GM21526 (cell line): ENCODE measurements around the gene AIRE.
"Not testable (repeated sequence)": the region's sequence is repeated elsewhere in the genome, so short reads cannot be mapped to it uniquely, and the experiment has no call there.

ENCODE experiments used
- ATAC-seq: cut with Tn5 transposase; IDR thresholded peaks from one replicate; pipeline ENCODE4 v1.9.1; 2021; ENCODE audit warnings: moderate library complexity; ENCODE audit not compliant: unreplicated experiment, low FRiP score

The AIRE gene

DNA sequence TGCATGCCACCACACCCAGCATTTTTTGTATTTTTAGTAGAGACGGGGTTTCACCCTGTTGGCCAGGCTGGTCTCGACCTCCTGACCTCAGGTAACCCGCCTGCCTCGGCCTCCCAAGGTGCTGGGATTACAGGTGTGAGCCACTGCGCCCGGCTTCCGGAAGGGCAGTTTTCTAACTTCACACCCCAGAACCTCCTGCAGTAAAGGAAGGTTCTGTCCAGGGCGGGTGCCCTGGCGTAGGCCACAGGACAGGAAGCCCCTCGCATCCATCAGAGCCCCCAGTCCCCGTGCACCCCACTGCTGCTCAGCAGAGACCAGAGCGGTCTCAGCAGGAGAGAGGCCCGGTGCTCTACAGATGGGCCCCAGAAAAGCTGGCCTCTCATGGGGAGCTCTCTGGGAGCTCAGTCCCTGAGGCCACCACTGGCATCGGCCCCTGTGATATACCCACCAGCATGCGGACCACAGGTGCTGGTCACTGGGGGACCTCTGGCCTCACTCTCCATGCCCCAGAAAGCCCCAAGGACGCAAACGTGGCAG lies 19.9 kb upstream of the AIRE start:
- ATAC-seq: no peak

DNA sequence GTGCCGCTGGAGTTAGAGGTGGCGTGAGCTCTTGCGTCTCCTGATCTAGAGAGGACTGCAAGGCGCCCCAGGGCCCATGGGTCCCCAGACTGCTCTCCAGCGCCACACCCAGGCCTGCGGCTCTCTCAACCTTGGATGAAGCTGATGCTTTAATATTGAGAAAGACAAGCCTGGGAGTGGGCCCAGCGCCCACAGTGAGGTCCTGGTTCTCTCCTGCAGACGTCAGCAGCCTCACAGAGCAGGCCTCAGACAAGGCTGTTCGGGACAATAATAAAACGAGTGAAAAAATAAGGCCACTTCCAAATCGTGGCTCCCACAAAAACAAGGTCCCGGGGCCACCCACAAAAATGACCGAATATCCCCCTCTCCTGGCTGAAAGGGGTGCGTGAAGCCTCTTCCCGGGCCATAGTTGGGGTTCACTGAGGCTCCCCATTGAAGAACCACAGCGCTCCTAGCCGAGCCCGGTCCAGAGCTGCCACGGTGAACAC lies 18.0 kb upstream of the AIRE start:
- ATAC-seq: no peak

DNA sequence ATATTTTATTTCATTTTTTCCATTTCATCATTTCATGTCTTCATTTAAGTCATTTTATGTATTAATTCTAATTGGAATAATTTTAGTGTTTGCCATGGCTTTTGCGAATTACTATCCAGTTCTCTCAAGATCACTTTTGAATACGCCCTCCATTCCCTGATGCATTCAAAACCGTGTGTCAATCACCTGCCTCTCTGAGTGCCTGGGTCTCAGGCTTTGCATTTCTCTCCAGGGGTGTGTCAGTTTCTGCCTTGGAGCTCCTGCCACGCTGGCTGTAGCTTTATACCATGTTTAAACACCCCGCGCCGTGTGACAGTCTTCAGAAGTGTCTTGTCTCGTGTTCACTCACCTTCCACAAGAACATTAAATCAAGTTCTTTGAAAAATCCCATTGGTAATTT lies 16.6 kb upstream of the AIRE start:
- ATAC-seq: no peak

DNA sequence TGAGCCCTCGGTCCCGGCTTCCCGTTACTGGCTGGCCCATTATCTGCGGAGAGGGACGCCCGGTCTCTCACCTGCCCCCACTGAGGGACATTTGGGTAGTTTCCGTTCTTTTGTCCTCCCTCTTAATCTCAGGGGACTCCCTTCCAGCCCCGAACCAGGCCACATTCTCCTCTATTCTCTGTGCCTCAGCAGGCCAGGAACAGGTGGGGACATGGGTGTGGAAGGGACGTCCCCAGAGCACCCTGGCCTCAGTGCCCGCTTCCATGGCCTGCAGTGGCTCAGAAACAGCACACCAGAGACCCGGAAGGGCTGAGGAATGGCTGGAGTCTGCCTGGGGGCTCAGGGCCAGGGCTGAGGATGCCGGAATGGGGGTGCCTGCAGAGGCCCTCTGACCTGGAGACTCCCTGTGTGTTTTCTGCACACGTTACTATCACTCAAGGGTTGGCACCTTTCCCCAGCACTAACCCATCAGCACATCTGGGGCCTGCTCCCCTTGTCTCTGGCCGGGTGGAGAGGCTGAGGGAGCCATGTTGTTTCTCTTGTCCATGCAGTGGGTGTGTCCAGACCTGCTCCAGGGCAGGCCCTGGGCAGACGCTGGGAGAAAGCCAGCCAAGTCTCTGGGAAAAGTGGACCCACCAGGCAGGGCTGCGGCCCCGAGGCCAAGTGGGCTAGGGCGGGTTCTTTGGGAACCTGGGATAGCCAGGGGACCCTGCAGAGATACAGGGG lies 14.0 kb upstream of the AIRE start:
- ATAC-seq: no peak

DNA sequence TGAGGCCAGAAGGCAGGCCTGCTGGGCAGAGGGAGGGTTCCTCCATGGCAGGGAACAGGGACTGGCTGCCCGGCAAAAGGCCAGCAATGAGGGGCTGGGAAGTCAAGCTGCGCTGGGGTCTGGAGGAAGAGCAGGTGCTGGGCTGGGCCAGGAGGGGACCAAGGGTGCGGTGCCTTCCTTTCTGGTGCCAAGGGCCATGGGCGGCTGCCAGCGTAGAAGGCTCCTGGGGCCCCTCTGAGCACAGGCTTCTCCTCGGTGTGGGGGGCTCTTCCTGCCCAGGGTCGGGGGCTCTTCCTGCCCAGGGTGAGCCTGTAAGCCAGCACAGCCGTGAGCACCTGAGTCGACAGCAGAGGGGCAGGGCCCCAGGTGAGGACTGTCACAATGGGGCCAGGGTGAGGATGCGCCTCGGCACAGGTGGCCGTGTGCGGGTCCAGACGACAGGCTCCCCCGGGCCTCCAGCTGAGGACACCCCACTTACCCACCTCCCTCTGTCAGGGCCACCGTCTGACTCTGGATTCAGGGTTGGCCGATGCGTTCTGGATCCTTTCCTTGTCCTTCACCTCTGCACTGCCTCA lies 13.3 kb upstream of the AIRE start:
- ATAC-seq: no peak

DNA sequence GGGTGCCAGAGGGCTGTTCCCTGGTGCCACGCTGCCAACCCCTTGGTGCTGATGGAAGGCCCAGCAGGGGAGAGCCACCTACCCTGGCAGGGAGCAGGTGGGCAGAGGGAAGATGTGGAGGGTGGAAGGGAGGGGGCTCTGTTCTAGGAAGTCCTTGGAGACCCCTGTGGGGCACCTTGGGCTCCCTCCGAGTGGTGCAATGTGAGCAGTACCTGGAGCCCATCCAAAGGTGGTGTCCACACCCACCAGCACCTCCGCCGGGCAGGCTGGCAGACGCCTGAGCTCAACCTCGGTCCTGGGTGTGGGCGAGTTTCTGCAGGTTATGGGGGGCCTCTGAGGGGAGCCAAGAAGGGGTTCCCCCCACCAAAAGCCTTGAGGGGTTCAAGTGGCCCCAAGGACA lies 12.6 kb upstream of the AIRE start:
- no peak for ATAC-seq

DNA sequence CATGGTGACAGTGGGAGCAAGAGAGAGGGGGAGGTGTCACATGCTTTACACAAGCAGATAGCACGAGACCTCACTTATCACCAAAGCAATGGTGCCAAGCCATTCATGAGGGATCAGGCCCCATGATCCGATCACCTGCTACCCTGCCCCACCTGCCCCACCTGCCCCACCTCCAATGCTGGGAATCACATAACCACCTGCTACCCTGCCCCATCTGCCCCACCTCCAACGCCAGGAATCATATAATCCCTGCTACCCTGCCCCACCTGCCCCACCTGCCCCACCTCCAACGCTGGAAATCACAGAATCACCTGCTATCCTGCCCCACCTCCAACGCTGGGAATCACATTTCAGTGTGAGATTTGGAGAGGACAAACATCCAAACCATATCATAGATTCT lies 10.6 kb upstream of the AIRE start:
- ATAC-seq: no peak

DNA sequence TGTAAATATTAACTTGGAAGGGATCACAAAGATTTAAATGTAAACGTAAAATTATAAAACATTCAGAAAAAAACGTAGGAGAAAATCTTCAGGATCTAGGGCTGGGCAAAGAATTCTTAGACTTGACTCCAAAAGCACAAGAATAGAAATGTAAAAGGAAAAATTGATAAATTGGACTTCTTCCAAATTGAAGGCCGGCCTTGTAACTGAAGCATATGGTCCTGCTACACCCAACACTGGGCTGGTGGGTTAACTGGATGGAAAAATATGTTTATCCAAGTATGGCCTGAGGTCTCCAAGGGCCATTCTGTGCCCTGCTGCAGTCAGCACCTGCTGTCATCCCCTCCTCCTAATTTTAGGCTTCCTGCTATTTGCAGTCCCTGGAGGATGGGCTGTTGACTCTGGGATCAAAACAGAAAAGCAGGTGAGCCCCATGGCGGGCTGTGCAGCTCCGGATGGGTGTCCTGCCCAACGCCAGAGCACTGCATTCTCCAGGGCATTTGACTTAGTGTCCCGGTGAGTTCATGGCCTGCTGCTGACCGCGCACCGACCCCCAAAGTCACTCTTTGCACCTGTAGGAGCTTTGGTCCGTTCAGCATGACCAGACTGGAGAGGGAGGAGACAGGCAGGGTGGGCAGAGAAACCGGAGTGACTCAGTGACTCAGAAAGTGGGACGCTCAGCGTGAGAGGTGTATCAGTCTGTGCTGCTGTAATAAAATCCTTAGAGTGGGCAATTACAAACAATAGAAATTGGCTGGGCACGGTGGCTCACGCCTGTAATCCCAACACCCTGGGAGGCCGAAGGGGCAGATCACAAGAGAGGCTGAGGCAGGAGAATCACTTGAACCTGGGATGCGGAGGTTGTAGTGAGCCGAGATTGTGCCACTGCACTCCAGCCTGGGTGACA lies 6.1 kb upstream of the AIRE start:
- no peak for ATAC-seq

DNA sequence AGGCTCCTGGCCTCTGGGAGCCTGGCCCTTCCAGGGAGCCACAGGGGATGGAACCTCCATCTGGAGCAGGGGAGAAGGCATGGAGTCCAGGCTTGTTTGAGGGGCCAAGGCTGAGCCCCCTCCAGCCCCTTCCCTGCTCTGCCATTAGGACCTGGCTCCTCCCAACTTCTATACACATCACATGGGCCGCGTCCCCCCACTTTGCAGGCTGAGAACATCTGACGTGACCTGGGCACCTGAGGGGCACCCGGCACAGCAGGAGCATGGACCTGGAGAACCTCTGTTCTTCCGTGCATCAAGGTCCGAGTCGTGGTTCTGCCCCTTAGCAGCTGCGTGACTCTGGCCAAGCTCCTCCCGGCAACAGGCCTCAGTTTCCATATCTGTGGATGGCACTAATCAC lies 3.9 kb upstream of the AIRE start:
- no peak for ATAC-seq

DNA sequence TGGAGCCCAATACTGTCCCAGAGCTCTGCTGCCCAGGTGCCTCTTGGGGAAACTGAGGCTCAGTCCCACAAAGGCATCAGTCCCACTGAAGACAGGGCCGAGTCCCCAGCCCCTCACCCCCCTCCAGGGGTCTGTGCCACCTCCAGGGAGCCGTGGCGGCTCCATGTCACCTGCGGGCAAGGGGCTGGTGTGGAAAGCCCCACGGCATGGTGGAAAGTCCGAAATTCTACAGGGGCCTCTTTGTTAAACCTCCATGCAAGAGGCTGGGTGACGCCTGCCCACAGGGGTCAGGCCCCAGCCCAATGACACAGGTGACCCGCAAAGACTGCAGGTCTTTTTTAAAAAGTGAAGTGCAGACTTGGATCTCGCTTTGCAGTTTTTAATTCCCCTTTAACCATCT lies 3.3 kb upstream of the AIRE start:
- ATAC-seq: no peak

DNA sequence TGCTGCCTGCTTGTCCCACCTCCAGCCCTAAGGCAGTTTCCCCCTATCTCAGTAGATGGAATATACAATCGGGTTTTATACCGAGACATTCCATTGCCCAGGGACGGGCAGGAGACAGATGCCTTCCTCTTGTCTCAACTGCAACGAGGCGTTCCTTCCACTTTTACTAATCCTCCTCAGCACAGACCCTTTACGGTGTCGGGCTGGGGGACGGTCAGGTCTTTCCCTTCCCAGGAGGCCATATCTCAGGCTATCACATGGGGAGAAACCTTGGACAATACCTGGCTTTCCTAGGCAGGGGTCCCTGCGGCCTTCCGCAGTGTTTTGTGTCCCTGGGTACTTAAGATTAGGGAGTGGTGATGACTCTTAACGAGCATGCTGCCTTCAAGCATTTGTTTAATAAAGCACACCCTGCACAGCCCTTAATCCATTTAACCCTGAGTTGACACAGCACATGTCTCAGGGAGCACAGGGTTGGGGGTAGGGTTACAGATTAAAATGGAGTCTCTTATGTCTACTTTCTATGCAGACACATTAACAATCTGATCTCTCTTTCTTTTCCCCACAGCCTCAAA lies 2.4 kb upstream of the AIRE start:
- ATAC-seq: not testable (repeated sequence)

DNA sequence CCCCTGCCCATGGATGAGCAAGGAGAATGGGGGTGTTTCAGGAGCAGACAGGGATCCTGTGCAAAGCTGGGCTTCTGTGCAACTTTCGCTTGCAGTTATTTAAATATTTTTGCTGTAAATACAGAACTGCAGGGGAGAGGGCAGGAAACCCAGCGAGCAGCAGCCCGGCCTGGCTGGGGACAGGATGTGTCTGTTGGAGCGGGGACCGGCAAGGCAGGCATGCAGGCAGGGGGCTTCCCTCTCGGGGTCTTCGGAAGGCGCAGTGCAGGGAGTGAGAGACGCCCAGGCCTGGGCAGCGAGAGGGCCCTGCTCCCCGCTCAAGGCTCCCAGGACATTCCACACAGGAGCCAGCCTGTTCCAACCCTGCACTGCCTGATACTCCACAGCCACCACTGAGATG lies 1.7 kb upstream of the AIRE start:
- no peak for ATAC-seq

DNA sequence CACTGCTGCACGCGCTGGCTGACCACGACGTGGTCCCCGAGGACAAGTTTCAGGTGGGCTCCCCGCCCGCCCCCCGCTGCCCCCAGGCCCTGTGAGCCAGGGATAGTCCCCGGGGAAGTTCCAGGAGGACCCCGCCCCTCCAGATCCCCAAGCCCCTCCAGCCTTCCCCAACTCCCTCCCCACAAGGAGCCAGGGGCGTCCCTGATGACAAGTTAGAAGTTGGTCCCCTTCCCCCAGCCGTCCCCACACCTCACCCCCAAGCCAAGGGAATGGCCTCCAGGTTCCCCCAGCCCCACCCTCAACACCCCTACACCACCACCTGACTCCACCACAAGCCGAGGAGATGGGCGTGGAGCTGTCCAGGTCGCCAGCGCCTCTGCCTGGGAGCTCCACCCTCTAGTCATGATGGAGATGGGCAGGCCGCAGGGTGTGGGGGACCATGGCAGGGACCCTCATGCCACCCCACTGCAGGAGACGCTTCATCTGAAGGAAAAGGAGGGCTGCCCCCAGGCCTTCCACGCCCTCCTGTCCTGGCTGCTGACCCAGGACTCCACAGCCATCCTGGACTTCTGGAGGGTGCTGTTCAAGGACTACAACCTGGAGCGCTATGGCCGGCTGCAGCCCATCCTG lies 525 bp downstream of the AIRE start:
- ATAC-seq: no peak

DNA sequence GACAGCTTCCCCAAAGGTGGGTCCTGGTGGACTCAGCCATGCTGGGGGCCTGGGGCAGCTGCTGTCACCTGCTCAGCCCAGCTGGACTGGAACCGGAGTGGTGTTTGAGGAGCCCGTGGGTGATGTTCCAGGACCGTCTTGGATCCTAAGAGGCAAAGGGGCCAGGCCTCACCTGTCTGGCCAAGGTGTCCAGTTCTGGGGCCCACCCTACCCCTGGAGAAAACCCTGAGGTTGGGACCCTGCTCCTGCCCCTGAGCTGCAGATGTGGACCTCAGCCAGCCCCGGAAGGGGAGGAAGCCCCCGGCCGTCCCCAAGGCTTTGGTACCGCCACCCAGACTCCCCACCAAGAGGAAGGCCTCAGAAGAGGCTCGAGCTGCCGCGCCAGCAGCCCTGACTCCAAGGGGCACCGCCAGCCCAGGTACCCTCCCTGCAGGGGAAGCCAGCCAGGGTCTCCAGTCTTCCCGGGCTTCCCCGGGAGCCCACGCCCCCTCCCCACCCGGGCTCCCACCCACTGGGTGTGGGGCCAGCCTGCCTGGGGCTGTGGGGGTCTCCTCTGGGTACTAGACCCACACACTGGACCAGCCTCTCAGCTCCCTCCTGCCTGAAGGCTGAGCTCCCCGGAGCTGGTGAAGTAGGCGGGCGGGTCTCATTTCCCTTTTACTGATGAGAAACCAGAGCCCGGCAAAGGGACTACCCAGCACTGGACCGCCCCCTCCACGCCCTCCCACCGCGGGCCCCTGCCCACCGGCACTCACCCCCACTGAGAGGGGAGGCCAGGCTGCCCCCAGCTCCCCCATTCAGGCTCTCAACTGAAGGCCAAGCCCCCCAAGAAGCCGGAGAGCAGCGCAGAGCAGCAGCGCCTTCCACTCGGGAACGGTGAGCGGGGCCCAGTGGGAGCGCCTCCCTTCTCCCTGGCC lies 1.3 kb downstream of the AIRE start:
- ATAC-seq: no peak

DNA sequence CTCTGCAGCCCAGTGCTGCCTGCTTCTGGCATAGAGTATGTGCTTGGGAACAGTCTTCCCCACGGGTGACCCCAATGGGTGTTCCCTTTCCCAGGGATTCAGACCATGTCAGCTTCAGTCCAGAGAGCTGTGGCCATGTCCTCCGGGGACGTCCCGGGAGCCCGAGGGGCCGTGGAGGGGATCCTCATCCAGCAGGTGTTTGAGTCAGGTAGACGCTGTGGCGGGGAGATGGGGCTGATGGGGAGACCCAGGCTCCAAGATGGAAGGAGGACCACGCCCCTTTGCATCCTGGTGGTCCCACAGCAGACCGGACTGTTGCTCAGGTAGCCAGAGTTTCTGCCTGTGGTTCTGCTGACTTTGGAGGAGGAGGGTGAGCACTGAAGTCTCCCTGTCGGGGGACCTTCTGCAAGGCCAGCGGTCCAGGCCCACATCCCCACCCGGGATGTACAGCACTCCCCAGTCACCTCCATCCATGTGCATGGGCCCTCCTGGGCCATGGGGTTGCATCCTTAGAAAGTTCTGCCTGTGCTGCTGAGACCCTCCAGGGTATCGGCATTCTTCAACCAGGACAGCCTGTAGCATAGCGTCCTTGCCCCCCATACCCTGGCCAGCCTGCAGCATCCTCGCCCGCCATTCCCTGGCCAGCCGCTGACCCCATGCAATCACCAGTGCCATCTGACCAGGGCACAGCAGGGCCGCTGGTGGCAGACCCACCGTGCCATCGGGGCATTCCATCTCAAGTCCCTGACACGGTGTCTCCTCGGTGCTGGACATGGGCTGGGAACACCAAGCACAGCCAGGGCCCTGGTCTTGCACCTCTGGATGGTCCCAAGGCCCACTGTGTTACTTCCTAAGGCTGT lies 2.8 kb downstream of the AIRE start:
- no peak for ATAC-seq

DNA sequence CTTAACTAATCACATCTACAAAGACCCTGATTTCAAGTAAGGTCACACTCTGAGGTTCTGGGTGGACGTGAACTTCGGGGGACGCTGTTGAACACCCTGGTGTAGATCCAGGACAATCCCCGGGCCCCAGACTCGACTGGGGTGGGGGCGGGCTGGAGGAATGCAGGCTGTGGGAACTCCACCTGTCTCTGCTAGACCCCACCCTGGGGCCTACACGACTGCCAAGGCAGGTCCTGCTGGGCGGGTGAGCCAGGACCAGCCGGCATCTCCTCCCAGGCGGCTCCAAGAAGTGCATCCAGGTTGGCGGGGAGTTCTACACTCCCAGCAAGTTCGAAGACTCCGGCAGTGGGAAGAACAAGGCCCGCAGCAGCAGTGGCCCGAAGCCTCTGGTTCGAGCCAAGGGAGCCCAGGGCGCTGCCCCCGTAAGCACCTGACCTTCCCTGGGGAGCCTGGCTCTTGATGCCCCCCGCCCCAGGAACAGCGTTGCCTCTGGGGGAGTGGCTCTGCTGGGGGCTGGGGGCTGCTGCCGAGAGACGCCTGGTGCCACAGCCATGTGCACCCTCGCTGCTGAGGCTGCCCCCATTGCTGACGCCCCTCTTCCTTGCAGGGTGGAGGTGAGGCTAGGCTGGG lies 3.8 kb downstream of the AIRE start:
- no peak for ATAC-seq

DNA sequence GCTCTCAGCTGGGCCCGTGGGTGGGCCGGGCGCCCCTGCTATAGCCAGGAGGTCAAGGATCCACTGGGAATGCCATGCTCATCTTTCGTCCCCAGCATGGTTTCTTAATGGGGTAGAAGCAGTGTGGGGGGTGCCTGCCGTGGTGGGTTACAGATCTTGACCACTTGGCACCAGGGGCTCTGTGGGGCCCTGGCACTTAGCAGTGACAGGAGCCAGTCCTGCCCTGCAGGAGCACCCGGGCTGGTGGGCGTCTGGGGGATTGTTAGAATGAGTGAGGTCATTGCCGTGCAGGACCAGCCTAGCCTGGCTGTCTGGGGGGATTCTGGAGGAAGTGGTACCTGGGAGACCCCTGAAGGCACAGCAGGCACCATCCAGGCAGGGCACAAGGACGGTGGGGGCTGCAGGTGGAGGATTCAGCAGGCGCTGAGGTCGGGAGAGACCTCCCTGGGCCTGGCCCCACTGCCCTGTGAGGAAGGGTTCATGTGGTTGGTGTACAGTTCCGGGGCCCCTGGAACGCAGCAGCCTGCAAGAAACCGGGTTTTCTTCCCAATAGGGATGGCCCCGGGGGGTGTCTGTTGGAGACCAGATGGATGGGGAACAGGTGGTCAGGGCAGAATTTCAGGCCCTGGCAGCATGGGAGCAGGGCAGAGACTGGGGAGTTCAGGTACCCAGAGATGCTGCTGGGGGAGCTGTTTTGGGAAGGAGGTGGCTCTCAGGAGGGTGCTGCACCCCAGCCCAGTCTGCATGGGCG lies 4.8 kb downstream of the AIRE start:
- ATAC-seq: no peak
